ENCODE measurements around the gene CT45A8. TPM values are rescaled to one million over a fixed set of nuclear protein-coding genes. Genes with fewer than 3 reads are reported as not detected.
"Not testable (repeated sequence)": the region's sequence is repeated elsewhere in the genome, so short reads cannot be mapped to it uniquely, and the experiment has no call there.

CT45A8 gene
- total RNA-seq, 4 donors from 2014 or later, result not detected

DNA sequence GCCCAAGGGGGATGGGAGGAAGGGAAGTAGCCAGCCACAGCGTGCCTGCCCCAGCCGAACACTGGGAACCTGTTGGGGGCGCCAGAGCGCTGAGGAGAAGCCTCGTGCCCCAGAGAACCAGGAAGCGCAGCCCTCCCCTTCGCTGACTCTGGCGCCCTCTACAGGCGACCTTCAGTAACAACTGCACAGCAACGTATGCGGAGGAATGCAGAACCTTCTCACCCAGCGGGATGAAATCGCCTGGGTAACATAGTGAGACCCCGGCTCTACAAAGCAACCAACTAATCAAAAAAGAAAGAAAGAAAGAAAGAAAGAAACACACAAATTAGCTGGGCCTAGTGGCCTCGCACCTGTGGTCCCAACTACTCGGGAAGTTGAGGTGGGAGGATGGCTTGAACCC is 51.7 kb downstream of the CT45A8 start, which contains the start of gene CT45A6:
Gene CT45A6 (minus strand): TSS at position 101 of the 400 bp plus-strand sequence. CDS start 3,794 bp downstream, outside the sequence.
- H3K9me3 ChIP-seq; H3K4me3 ChIP-seq; intact Hi-C loops (cut with DNase I; ENCODE audit: low total_unique reads); H3K27ac ChIP-seq; H3K4me1 ChIP-seq; DNase-seq; H3K36me3 ChIP-seq; H3K27me3 ChIP-seq: not testable (repeated sequence)

Other genes with a start within 250 kb of the CT45A8 start
- gene CT45A1, start 140.9 kb downstream of the CT45A8 start, total RNA-seq, result not detected
- not detected for gene CT45A3, start 86.3 kb downstream of the CT45A8 start, total RNA-seq
- gene CT45A5, start 69.0 kb downstream of the CT45A8 start, total RNA-seq, result not detected
- not detected for gene CT45A6, start 51.8 kb downstream of the CT45A8 start, total RNA-seq
- not detected for gene CT45A2, start 34.5 kb downstream of the CT45A8 start, total RNA-seq
- not detected for gene CT45A7, start 17.3 kb downstream of the CT45A8 start, total RNA-seq
- not detected for gene CT45A9, start 17.3 kb upstream of the CT45A8 start, total RNA-seq
- gene CT45A10, start 38.9 kb upstream of the CT45A8 start, total RNA-seq, result not detected
- gene SAGE1, start 39.2 kb upstream of the CT45A8 start, total RNA-seq, result not detected
- gene MMGT1, start 119.5 kb upstream of the CT45A8 start, total RNA-seq, result 10 to 100 TPM in 3 of 4 donors, 1 to 10 TPM in 1; 5.6 to 42.6 (median 23.1) TPM
- gene SLC9A6, start 130.9 kb upstream of the CT45A8 start, total RNA-seq, result 10 to 100 TPM in 2 of 4 donors, 1 to 10 TPM in 2; 7.9 to 33.5 (median 13.7) TPM